HEK293T (cell line): ENCODE data around the gene MKKS.
"Not testable (repeated sequence)": the region's sequence is repeated elsewhere in the genome, so short reads cannot be mapped to it uniquely, and the experiment has no call there.

Experiments used
- CTCF ChIA-PET: fragments of 350-600 bp; formaldehyde crosslinking; extraction: SDS; loops from one replicate; lab custom pipeline; 2021; ENCODE audit warnings: antibody characterized with exemption, inconsistent platforms; lab: Yijun Ruan, JAX
- POLR2A ChIA-PET: fragments of 350-600 bp; formaldehyde crosslinking; extraction: SDS; loops from one replicate; lab custom pipeline; 2020; ENCODE audit warnings: antibody characterized with exemption, inconsistent platforms; lab: Yijun Ruan, JAX
- DNase-seq: peaks from one replicate; pipeline ENCODE4 v3.0.0; 2012; ENCODE audit warnings: mixed read lengths; ENCODE audit errors: extremely low spot score
- ARNT ChIP-seq: fragments of 450-650 bp; IDR thresholded peaks from 2 replicates; pipeline ENCODE4 v1.6.1; 2017; ENCODE audit warnings: mild to moderate bottlenecking
- BHLHE40 ChIP-seq: fragments of 450-650 bp; IDR thresholded peaks from 2 replicates; pipeline ENCODE4 v1.6.1; 2016; ENCODE audit warnings: mild to moderate bottlenecking, moderate library complexity, borderline replicate concordance
- CTBP1 ChIP-seq: fragments of 450-650 bp; IDR thresholded peaks from 2 replicates; pipeline ENCODE4 v1.6.1; 2016; ENCODE audit warnings: borderline replicate concordance
- ELF4 ChIP-seq: fragments of 450-650 bp; IDR thresholded peaks from 2 replicates; pipeline ENCODE4 v1.6.1; 2017; ENCODE audit warnings: antibody characterized with exemption
- FOXA1 ChIP-seq: fragments of 450-650 bp; IDR thresholded peaks from 2 replicates; pipeline ENCODE4 v1.6.1; 2016; ENCODE audit warnings: mild to moderate bottlenecking
- FOXK2 ChIP-seq: fragments of 450-650 bp; IDR thresholded peaks from 2 replicates; pipeline ENCODE4 v1.6.1; 2016; ENCODE audit warnings: mild to moderate bottlenecking
- FOXM1 ChIP-seq: fragments of 450-650 bp; IDR thresholded peaks from 2 replicates; pipeline ENCODE4 v1.6.1; 2017; ENCODE audit warnings: mild to moderate bottlenecking, borderline replicate concordance
- HDGF ChIP-seq: fragments of 450-650 bp; IDR thresholded peaks from 2 replicates; pipeline ENCODE4 v1.6.1; 2017; ENCODE audit warnings: antibody characterized with exemption, borderline replicate concordance
- L3MBTL2 ChIP-seq: fragments of 450-650 bp; conservative IDR thresholded peaks from 2 replicates; pipeline ENCODE4 v1.6.1; 2016; ENCODE audit warnings: mild to moderate bottlenecking
- LEF1 ChIP-seq: fragments of 450-650 bp; IDR thresholded peaks from 2 replicates; pipeline ENCODE4 v1.6.1; 2017; ENCODE audit warnings: mild to moderate bottlenecking, borderline replicate concordance
- NFRKB ChIP-seq: fragments of 450-650 bp; IDR thresholded peaks from 2 replicates; pipeline ENCODE4 v1.6.1; 2016; ENCODE audit warnings: mild to moderate bottlenecking, moderate library complexity
- PKNOX1 ChIP-seq: fragments of 450-650 bp; IDR thresholded peaks from 2 replicates; pipeline ENCODE4 v1.6.1; 2016
- SP1 ChIP-seq: fragments of 450-650 bp; IDR thresholded peaks from 2 replicates; pipeline ENCODE4 v1.6.1; 2017
- SUZ12 ChIP-seq: fragments of 450-650 bp; IDR thresholded peaks from 2 replicates; pipeline ENCODE4 v1.6.1; 2016; ENCODE audit warnings: mild to moderate bottlenecking
- TARDBP ChIP-seq: fragments of 450-650 bp; IDR thresholded peaks from 2 replicates; pipeline ENCODE4 v1.6.1; 2016
- ZNF384 ChIP-seq: fragments of 450-650 bp; IDR thresholded peaks from 2 replicates; pipeline ENCODE4 v1.6.1; 2016

Gene MKKS

GRCh38 chr20:10402938-10403608 is 30.9 kb downstream of the MKKS start:
- POLR2A ChIA-PET, result no interaction called here

GRCh38 chr20:10398834-10399369 is 35.1 kb downstream of the MKKS start:
- ChIA-PET POLR2A (no interaction called here), CTCF (no interaction called here)
- TF ChIP-seq ZNF384 (no peak), FOXA1 (no peak), BHLHE40 (no peak), ELF4 (no peak), SP1 (no peak), PKNOX1 (no peak), LEF1 (no peak), SUZ12 (no peak), FOXK2 (no peak), CTBP1 (no peak), FOXM1 (no peak), L3MBTL2 (no peak), TARDBP (no peak), ARNT (no peak)
- DNase-seq, result no peak

More at GRCh38 chr20:10402938-10403608, 30.9 kb downstream of the MKKS start:
- CTCF ChIA-PET, result no interaction called here
- no peak for TF ChIP-seq LEF1
- DNase-seq, result no peak

- CTCF ChIA-PET, DNase-seq, POLR2A ChIA-PET: not testable (repeated sequence)
Observed at GRCh38 chr20:10394752-10395151, 39.3 kb downstream of the MKKS start.

GRCh38 chr20:10390709-10391108 is 43.3 kb downstream of the MKKS start:
- no peak for DNase-seq
- no peak for TF ChIP-seq ARNT
- TF ChIP-seq ELF4, result no peak
- no peak for TF ChIP-seq LEF1
- TF ChIP-seq SUZ12, result no peak
- no peak for TF ChIP-seq TARDBP
- no peak for TF ChIP-seq FOXA1
- no peak for TF ChIP-seq L3MBTL2
- TF ChIP-seq NFRKB, result no peak
- TF ChIP-seq HDGF, result no peak
- no peak for TF ChIP-seq ZNF384
- TF ChIP-seq PKNOX1, result no peak
- no peak for TF ChIP-seq SP1
- no peak for TF ChIP-seq CTBP1
- no peak for TF ChIP-seq BHLHE40
- no peak for TF ChIP-seq FOXM1
- no peak for TF ChIP-seq FOXK2
- ChIA-PET POLR2A (no interaction called here), CTCF (no interaction called here)

GRCh38 chr20:10388597-10388996 is 45.4 kb downstream of the MKKS start:
- DNase-seq, result no peak
- CTCF ChIA-PET, result no interaction called here
- TF ChIP-seq SP1 (no peak), NFRKB (no peak), ARNT (no peak), SUZ12 (no peak), L3MBTL2 (no peak), HDGF (no peak), FOXK2 (no peak), TARDBP (no peak), ELF4 (no peak), PKNOX1 (no peak), FOXA1 (no peak), CTBP1 (no peak), LEF1 (no peak), ZNF384 (no peak), BHLHE40 (no peak), FOXM1 (no peak)
- POLR2A ChIA-PET, result no interaction called here

- TF ChIP-seq HDGF (no peak), SUZ12 (no peak), CTBP1 (no peak), BHLHE40 (no peak), PKNOX1 (no peak), FOXK2 (no peak), ELF4 (no peak), NFRKB (no peak)
- no peak for DNase-seq
- CTCF ChIA-PET, result no interaction called here
- POLR2A ChIA-PET, result no interaction called here
Observed at GRCh38 chr20:10387686-10388085, 46.3 kb downstream of the MKKS start.
